HepG2 (cell line): Measurements from ENCODE around the gene ARMH3.

Experiments
- POLR2AphosphoS5 ChIP-seq: IDR thresholded peaks from 2 replicates; pipeline ENCODE4 v1.6.1; 2012; ENCODE audit warnings: low read depth, low read length
- RBM22 ChIP-seq: fragments of 200-400 bp; formaldehyde crosslinking; optimal IDR thresholded peaks from 2 replicates; pipeline ENCODE3; 2017; ENCODE audit warnings: mild to moderate bottlenecking, low read length, moderate library complexity
- SMC3 ChIP-seq: IDR thresholded peaks from 2 replicates; pipeline ENCODE4 v1.6.1; 2011; ENCODE audit warnings: low read length, improper control_type of control experiment
- ZNF513 ChIP-seq: sonication (generic); formaldehyde crosslinking; conservative IDR thresholded peaks from 2 replicates; pipeline ENCODE4 v1.5.0; 2020; ENCODE audit warnings: missing genetic modification reagents
- TF ChIP-seq, protein P1 (sequence below): sonication (generic); formaldehyde crosslinking; IDR thresholded peaks from 2 replicates; pipeline ENCODE4 v1.5.0; 2020; ENCODE audit warnings: mild to moderate bottlenecking, missing genetic modification reagents, moderate library complexity

DNA sequence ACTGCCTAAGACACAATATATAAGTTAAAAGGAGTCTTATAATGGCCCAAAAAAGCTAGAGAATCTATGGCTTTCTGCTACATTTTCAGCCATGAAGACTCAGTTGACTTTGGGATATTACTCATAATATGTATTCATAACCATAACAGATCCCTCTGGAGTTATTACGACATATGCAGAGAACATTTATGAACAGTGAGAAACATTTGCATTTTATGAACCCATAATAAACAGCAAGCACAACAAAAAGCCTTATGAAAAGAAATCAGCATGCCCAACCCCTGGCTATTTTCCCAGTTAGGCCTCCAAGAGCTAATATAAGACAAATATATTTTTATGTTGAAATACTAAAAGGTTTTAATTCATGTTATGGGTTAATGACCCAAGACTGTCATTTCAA is 52.4 kb downstream of the ARMH3 start:
- TF ChIP-seq ZNF513 (no peak), RBM22 (no peak), POLR2AphosphoS5 (no peak), SMC3 (no peak)
- TF ChIP-seq, protein P1, sequence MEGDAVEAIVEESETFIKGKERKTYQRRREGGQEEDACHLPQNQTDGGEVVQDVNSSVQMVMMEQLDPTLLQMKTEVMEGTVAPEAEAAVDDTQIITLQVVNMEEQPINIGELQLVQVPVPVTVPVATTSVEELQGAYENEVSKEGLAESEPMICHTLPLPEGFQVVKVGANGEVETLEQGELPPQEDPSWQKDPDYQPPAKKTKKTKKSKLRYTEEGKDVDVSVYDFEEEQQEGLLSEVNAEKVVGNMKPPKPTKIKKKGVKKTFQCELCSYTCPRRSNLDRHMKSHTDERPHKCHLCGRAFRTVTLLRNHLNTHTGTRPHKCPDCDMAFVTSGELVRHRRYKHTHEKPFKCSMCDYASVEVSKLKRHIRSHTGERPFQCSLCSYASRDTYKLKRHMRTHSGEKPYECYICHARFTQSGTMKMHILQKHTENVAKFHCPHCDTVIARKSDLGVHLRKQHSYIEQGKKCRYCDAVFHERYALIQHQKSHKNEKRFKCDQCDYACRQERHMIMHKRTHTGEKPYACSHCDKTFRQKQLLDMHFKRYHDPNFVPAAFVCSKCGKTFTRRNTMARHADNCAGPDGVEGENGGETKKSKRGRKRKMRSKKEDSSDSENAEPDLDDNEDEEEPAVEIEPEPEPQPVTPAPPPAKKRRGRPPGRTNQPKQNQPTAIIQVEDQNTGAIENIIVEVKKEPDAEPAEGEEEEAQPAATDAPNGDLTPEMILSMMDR = no peak
